ENCODE measurements around the gene PACRG. TPM values are rescaled to one million over a fixed set of nuclear protein-coding genes. Genes with fewer than 3 reads are reported as not detected.

Gene PACRG
- total and polyA plus RNA-seq, 2 experiments from 2014 or later: 0.17 to 0.68 TPM

DNA sequence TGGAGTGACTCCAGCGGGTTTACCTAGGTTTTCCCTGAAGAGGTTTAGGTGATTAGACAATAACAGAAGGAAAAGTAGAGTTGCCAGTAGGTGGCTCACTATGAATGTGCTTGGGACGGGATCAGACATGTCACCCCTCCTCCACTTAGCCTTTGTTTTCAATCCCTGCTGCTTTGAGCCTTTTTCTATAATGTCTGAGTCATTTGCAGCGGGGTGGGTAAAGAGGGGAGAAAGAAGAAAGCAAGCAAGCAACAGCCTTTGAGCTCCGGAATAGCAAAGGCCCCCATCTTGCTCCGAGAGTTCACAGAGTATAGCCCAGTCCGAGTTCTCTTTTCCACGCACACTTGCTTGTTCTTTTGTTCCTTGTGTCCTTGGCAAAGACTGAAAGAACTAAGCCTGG is 129.1 kb downstream of the PACRG start:
- peaks cover 14% of the 10 kb centered on the region; the same call in 2 of the 3 replicates for H3K36me3 Mint-ChIP-seq (ENCODE audit: low read depth)

More for the DNA sequence above, 129.1 kb downstream of the PACRG start:
- ATAC-seq (peak; percentile 94), DNase-seq (ENCODE audit: low spot score) (peak; percentile 91)
- H4K20me1 ChIP-seq (replicated peaks; ENCODE audit: insufficient read depth): no peaks in the 10 kb centered on the region
- peaks cover 17% of the 10 kb centered on the region for H3K4me1 ChIP-seq (ENCODE audit: insufficient read depth)
- Mint-ChIP-seq H3K4me3 (peak overlapping the region; percentile 62), H3K9me3 (peaks cover 5% of the 10 kb centered on the region; the same call in 1 of the 3 replicates), H3K27me3 (ENCODE audit: insufficient read depth, low read depth, poor library complexity) (peaks cover 4% of the 10 kb centered on the region), H3K27ac (peak overlapping the region; percentile 99), H3K4me1 (peaks cover 39% of the 10 kb centered on the region)
- H3K9me2 ChIP-seq (ENCODE audit: insufficient read depth): 0 out of 2 replicates have a peak, but pooled peaks cover 10% of the 10 kb centered on the region
- peak overlapping the region; percentile 87 for H3K27ac ChIP-seq (ENCODE audit: low read depth)
- TF ChIP-seq NANOG (IDR thresholded peaks at IDR 0.05; ENCODE audit: borderline replicate concordance) (no peak), EZH2 (IDR thresholded peaks at IDR 0.05; ENCODE audit: low read depth, unreplicated experiment) (no peak), ETS1 (IDR thresholded peaks at IDR 0.05) (no peak)
- TF ChIP-seq, protein P1, sequence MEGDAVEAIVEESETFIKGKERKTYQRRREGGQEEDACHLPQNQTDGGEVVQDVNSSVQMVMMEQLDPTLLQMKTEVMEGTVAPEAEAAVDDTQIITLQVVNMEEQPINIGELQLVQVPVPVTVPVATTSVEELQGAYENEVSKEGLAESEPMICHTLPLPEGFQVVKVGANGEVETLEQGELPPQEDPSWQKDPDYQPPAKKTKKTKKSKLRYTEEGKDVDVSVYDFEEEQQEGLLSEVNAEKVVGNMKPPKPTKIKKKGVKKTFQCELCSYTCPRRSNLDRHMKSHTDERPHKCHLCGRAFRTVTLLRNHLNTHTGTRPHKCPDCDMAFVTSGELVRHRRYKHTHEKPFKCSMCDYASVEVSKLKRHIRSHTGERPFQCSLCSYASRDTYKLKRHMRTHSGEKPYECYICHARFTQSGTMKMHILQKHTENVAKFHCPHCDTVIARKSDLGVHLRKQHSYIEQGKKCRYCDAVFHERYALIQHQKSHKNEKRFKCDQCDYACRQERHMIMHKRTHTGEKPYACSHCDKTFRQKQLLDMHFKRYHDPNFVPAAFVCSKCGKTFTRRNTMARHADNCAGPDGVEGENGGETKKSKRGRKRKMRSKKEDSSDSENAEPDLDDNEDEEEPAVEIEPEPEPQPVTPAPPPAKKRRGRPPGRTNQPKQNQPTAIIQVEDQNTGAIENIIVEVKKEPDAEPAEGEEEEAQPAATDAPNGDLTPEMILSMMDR (conservative IDR thresholded peaks at IDR 0.05; ENCODE audit: low read depth in 2 of 2): peak; percentile 64 to 75
- TF ChIP-seq, protein P2, sequence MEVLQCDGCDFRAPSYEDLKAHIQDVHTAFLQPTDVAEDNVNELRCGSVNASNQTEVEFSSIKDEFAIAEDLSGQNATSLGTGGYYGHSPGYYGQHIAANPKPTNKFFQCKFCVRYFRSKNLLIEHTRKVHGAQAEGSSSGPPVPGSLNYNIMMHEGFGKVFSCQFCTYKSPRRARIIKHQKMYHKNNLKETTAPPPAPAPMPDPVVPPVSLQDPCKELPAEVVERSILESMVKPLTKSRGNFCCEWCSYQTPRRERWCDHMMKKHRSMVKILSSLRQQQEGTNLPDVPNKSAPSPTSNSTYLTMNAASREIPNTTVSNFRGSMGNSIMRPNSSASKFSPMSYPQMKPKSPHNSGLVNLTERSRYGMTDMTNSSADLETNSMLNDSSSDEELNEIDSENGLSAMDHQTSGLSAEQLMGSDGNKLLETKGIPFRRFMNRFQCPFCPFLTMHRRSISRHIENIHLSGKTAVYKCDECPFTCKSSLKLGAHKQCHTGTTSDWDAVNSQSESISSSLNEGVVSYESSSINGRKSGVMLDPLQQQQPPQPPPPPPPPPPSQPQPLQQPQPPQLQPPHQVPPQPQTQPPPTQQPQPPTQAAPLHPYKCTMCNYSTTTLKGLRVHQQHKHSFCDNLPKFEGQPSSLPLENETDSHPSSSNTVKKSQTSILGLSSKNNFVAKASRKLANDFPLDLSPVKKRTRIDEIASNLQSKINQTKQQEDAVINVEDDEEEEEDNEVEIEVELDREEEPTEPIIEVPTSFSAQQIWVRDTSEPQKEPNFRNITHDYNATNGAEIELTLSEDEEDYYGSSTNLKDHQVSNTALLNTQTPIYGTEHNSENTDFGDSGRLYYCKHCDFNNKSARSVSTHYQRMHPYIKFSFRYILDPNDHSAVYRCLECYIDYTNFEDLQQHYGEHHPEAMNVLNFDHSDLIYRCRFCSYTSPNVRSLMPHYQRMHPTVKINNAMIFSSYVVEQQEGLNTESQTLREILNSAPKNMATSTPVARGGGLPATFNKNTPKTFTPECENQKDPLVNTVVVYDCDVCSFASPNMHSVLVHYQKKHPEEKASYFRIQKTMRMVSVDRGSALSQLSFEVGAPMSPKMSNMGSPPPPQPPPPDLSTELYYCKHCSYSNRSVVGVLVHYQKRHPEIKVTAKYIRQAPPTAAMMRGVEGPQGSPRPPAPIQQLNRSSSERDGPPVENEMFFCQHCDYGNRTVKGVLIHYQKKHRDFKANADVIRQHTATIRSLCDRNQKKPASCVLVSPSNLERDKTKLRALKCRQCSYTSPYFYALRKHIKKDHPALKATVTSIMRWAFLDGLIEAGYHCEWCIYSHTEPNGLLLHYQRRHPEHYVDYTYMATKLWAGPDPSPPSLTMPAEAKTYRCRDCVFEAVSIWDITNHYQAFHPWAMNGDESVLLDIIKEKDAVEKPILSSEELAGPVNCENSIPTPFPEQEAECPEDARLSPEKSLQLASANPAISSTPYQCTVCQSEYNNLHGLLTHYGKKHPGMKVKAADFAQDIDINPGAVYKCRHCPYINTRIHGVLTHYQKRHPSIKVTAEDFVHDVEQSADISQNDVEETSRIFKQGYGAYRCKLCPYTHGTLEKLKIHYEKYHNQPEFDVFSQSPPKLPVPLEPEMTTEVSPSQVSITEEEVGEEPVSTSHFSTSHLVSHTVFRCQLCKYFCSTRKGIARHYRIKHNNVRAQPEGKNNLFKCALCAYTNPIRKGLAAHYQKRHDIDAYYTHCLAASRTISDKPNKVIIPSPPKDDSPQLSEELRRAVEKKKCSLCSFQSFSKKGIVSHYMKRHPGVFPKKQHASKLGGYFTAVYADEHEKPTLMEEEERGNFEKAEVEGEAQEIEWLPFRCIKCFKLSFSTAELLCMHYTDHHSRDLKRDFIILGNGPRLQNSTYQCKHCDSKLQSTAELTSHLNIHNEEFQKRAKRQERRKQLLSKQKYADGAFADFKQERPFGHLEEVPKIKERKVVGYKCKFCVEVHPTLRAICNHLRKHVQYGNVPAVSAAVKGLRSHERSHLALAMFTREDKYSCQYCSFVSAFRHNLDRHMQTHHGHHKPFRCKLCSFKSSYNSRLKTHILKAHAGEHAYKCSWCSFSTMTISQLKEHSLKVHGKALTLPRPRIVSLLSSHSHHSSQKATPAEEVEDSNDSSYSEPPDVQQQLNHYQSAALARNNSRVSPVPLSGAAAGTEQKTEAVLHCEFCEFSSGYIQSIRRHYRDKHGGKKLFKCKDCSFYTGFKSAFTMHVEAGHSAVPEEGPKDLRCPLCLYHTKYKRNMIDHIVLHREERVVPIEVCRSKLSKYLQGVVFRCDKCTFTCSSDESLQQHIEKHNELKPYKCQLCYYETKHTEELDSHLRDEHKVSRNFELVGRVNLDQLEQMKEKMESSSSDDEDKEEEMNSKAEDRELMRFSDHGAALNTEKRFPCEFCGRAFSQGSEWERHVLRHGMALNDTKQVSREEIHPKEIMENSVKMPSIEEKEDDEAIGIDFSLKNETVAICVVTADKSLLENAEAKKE (CRISPR knock-in tag; IDR thresholded peaks at IDR 0.05): peak; percentile 49; the same call in 1 of the 2 replicates
- H3F3A ChIP-seq (replicated peaks; ENCODE audit: low read depth): no peaks in the 10 kb centered on the region
- H3K27me3 ChIP-seq (ENCODE audit: insufficient read depth): no peaks in the 10 kb centered on the region
- no peaks in the 10 kb centered on the region for H3K36me3 ChIP-seq (ENCODE audit: insufficient read depth)
- H3K4me3 ChIP-seq: peak overlapping the region; percentile 40
- peak overlapping the region; percentile 63 for H3K4me2 ChIP-seq
- peak overlapping the region; percentile 40; the same call in 1 of the 2 replicates for H2AFZ ChIP-seq
- H3K79me2 ChIP-seq (replicated peaks; ENCODE audit: insufficient read depth): no peaks in the 10 kb centered on the region
